ENCODE measurements around the gene WSB2. TPM values are rescaled to one million over a fixed set of nuclear protein-coding genes. Genes with fewer than 3 reads are reported as not detected.
"Not testable (repeated sequence)": the region's sequence is repeated elsewhere in the genome, so short reads cannot be mapped to it uniquely, and the experiment has no call there.

The WSB2 gene
- total RNA-seq, 1 experiment from 2014 or later, result 203 TPM

- TF ChIP-seq EZH2phosphoT487 (IDR thresholded peaks at IDR 0.05; ENCODE audit: borderline replicate concordance, low read length) (no peak), CTCF (conservative IDR thresholded peaks at IDR 0.05; ENCODE audit: low read depth, low read length) (no peak), EZH2 (IDR thresholded peaks at IDR 0.05; ENCODE audit: low read length, unreplicated experiment) (no peak)
- Histone ChIP-seq H3K4me2 (ENCODE audit: low read length) (no peak overlapping the region), H3K4me1 (ENCODE audit: insufficient read depth, low read length) (no peaks in the 10 kb centered on the region), H3K27me3 (ENCODE audit: low read length) (no peaks in the 10 kb centered on the region), H3K79me2 (ENCODE audit: low read length) (0 out of 2 replicates have a peak, but pooled peaks cover 6% of the 10 kb centered on the region), H3K9ac (ENCODE audit: low read length) (no peak overlapping the region), H3K27ac (ENCODE audit: low read length) (no peak overlapping the region), H3K9me2 (replicated peaks; ENCODE audit: low read length) (no peaks in the 10 kb centered on the region), H3K36me3 (ENCODE audit: low read depth, low read length) (peaks cover 74% of the 10 kb centered on the region), H3K4me3 (ENCODE audit: low read length) (no peak overlapping the region), H3K9me3 (ENCODE audit: low read length) (no peaks in the 10 kb centered on the region), H3F3A (ENCODE audit: low read length, unreplicated experiment) (no peaks in the 10 kb centered on the region), H2AFZ (ENCODE audit: low read length) (no peak overlapping the region), H4K20me1 (ENCODE audit: low read length) (no peaks in the 10 kb centered on the region)
- intact Hi-C loops (cut with micrococcal nuclease), result no loop called here
- ChIA-PET POLR2A (ENCODE audit: unreplicated experiment) (no interaction called here), CTCF (no interaction called here)
- no peak for DNase-seq
- ATAC-seq, result no peak
- BruUV-seq (replicated peaks), result no TSS peak
Observed at GRCh38 chr12:118025168-118025567, 35.8 kb downstream of the WSB2 start.

GRCh38 chr12:118023301-118023860 is 37.6 kb downstream of the WSB2 start:
- Histone ChIP-seq H3K9me3 (ENCODE audit: low read length) (no peaks in the 10 kb centered on the region), H3K27me3 (ENCODE audit: low read length) (no peaks in the 10 kb centered on the region), H3K4me1 (ENCODE audit: insufficient read depth, low read length) (0 out of 2 replicates have a peak, but pooled peaks cover under 1% of the 10 kb centered on the region), H3K36me3 (ENCODE audit: low read depth, low read length) (peaks cover 74% of the 10 kb centered on the region), H2AFZ (ENCODE audit: low read length) (no peak overlapping the region), H3K4me2 (ENCODE audit: low read length) (no peak overlapping the region), H3K9me2 (replicated peaks; ENCODE audit: low read length) (no peaks in the 10 kb centered on the region), H3K9ac (ENCODE audit: low read length) (no peak overlapping the region), H4K20me1 (ENCODE audit: low read length) (no peaks in the 10 kb centered on the region), H3K27ac (ENCODE audit: low read length) (no peak overlapping the region), H3F3A (ENCODE audit: low read length, unreplicated experiment) (no peaks in the 10 kb centered on the region), H3K79me2 (ENCODE audit: low read length) (peaks cover 17% of the 10 kb centered on the region), H3K4me3 (ENCODE audit: low read length) (no peak overlapping the region)
- TF ChIP-seq CTCF (conservative IDR thresholded peaks at IDR 0.05; ENCODE audit: low read depth, low read length) (no peak), EZH2phosphoT487 (IDR thresholded peaks at IDR 0.05; ENCODE audit: borderline replicate concordance, low read length) (no peak), EZH2 (IDR thresholded peaks at IDR 0.05; ENCODE audit: low read length, unreplicated experiment) (no peak)
- DNase-seq, result no peak
- ChIA-PET CTCF (no interaction called here), POLR2A (ENCODE audit: unreplicated experiment) (no interaction called here)
- no peak for ATAC-seq
- intact Hi-C loops (cut with micrococcal nuclease), result no loop called here
- no TSS peak for BruUV-seq (replicated peaks)

- H3K4me2 ChIP-seq (ENCODE audit: low read length), result no peak overlapping the region
- peaks cover 76% of the 10 kb centered on the region for H3K36me3 ChIP-seq (ENCODE audit: low read depth, low read length)
- H3K9ac ChIP-seq (ENCODE audit: low read length), result no peak overlapping the region
- TF ChIP-seq CTCF (conservative IDR thresholded peaks at IDR 0.05; ENCODE audit: low read depth, low read length) (no peak), EZH2phosphoT487 (IDR thresholded peaks at IDR 0.05; ENCODE audit: borderline replicate concordance, low read length) (no peak), EZH2 (IDR thresholded peaks at IDR 0.05; ENCODE audit: low read length, unreplicated experiment) (no peak)
- CTCF ChIA-PET, result interaction anchor here (0.6 kb wide), 1 partner anchor 159 kb away, joined by 3 read pairs; no protein-coding TSS in a partner anchor
- H3K9me3 ChIP-seq (ENCODE audit: low read length), result no peaks in the 10 kb centered on the region
- H3K27ac ChIP-seq (ENCODE audit: low read length), result no peak overlapping the region
- H3K79me2 ChIP-seq (ENCODE audit: low read length), result peaks cover 23% of the 10 kb centered on the region
- H4K20me1 ChIP-seq (ENCODE audit: low read length), result peaks cover 5% of the 10 kb centered on the region; the same call in 1 of the 2 replicates
- DNase-seq, result no peak
- H3K4me1 ChIP-seq (ENCODE audit: insufficient read depth, low read length), result peaks cover 7% of the 10 kb centered on the region
- POLR2A ChIA-PET (ENCODE audit: unreplicated experiment), result no interaction called here
- no peak overlapping the region for H2AFZ ChIP-seq (ENCODE audit: low read length)
- H3K9me2 ChIP-seq (replicated peaks; ENCODE audit: low read length), result no peaks in the 10 kb centered on the region
- no peaks in the 10 kb centered on the region for H3K27me3 ChIP-seq (ENCODE audit: low read length)
- no peak for ATAC-seq
- no peak overlapping the region for H3K4me3 ChIP-seq (ENCODE audit: low read length)
- H3F3A ChIP-seq (ENCODE audit: low read length, unreplicated experiment), result no peaks in the 10 kb centered on the region
- BruUV-seq (replicated peaks), result no TSS peak
- intact Hi-C loops (cut with micrococcal nuclease), result no loop called here
Observed at GRCh38 chr12:118022728-118023109, 38.3 kb downstream of the WSB2 start.

- H3K9ac ChIP-seq (ENCODE audit: low read length); intact Hi-C loops (cut with micrococcal nuclease); H3K9me2 ChIP-seq (replicated peaks; ENCODE audit: low read length); H3K27ac ChIP-seq (ENCODE audit: low read length); DNase-seq; BruUV-seq (replicated peaks); H3K27me3 ChIP-seq (ENCODE audit: low read length); H3K4me3 ChIP-seq (ENCODE audit: low read length); H3K4me2 ChIP-seq (ENCODE audit: low read length); H3F3A ChIP-seq (ENCODE audit: low read length, unreplicated experiment); H2AFZ ChIP-seq (ENCODE audit: low read length); ATAC-seq; H4K20me1 ChIP-seq (ENCODE audit: low read length); H3K9me3 ChIP-seq (ENCODE audit: low read length); POLR2A ChIA-PET (ENCODE audit: unreplicated experiment): not testable (repeated sequence)
- H3K36me3 ChIP-seq (ENCODE audit: low read depth, low read length), result peaks cover 73% of the 10 kb centered on the region
- peaks cover 12% of the 10 kb centered on the region for H3K4me1 ChIP-seq (ENCODE audit: insufficient read depth, low read length)
- H3K79me2 ChIP-seq (ENCODE audit: low read length), result peaks cover 28% of the 10 kb centered on the region
- CTCF ChIA-PET, result interaction anchor here (0.6 kb wide), 1 partner anchor 159 kb away, joined by 3 read pairs; no protein-coding TSS in a partner anchor
Observed at GRCh38 chr12:118022097-118022727, 38.8 kb downstream of the WSB2 start.

All from PC-3 (cell line).